ENCODE results near the gene STAP1. TPM values are rescaled to one million over a fixed set of nuclear protein-coding genes. Genes with fewer than 3 reads are reported as not detected.

STAP1 gene
- total and polyA plus RNA-seq, 4 donors = 0.03 to 0.51 (median 0.29) TPM

GRCh38 chr4:67581208-67581857, 22.8 kb downstream of the STAP1 start (continued):
- TF ChIP-seq HNF4G (IDR thresholded peaks at IDR 0.05) (no peak), TAF1 (conservative IDR thresholded peaks at IDR 0.05) (no peak), EGR1 (IDR thresholded peaks at IDR 0.05; ENCODE audit: low read depth in 2 of 2) (no peak), ATF3 (IDR thresholded peaks at IDR 0.05) (no peak), NR2F2 (IDR thresholded peaks at IDR 0.05) (no peak)
- TF ChIP-seq, protein P1, sequence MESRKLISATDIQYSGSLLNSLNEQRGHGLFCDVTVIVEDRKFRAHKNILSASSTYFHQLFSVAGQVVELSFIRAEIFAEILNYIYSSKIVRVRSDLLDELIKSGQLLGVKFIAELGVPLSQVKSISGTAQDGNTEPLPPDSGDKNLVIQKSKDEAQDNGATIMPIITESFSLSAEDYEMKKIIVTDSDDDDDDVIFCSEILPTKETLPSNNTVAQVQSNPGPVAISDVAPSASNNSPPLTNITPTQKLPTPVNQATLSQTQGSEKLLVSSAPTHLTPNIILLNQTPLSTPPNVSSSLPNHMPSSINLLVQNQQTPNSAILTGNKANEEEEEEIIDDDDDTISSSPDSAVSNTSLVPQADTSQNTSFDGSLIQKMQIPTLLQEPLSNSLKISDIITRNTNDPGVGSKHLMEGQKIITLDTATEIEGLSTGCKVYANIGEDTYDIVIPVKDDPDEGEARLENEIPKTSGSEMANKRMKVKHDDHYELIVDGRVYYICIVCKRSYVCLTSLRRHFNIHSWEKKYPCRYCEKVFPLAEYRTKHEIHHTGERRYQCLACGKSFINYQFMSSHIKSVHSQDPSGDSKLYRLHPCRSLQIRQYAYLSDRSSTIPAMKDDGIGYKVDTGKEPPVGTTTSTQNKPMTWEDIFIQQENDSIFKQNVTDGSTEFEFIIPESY (IDR thresholded peaks at IDR 0.05) = no peak

DNA sequence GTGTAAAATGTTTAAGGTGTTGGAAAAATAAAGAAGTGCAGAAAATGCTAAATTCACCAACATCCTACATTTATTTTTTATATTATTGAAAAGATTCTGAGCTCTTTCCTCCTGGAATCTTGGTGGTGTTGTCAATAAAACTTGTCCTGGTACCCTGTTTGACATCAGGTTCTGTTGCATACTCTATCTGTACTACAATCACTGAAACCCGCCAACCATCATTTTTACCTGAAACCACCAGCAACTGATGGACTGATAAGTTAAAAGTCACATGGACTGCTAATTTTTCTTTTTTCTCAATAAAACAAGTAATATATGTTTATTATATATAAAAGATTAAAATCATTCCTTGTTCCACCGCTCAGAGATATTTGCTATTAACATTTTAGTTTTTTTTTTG, 23.4 kb downstream of the STAP1 start:
- no peak for DNase-seq (ENCODE audit: low spot score)
- Histone ChIP-seq H3K4me1 (ENCODE audit: control insufficient read depth in 4 of 4, insufficient read depth in 4 of 4, low read length in 3 of 4) (no peaks in the 10 kb centered on the region), H3K9me3 (ENCODE audit: control insufficient read depth in 4 of 4, low read length in 3 of 4) (no peaks in the 10 kb centered on the region), H3K36me3 (ENCODE audit: control insufficient read depth in 4 of 4, insufficient read depth in 3 of 4, low read depth in 1 of 4, low read length in 3 of 4) (no peaks in the 10 kb centered on the region), H3K27ac (ENCODE audit: low read depth in 1 of 2, low read length in 2 of 2) (no peak overlapping the region), H3K9ac (ENCODE audit: low read depth in 1 of 2, low read length in 2 of 2) (no peak overlapping the region), H3K4me3 (ENCODE audit: low read depth in 1 of 3, low read length in 3 of 3) (no peak overlapping the region), H3K27me3 (ENCODE audit: control insufficient read depth in 4 of 4, insufficient read depth in 4 of 4, low read length in 3 of 4) (no peaks in the 10 kb centered on the region)
- WGBS = 47% methylated on average over 2 of the region's 2 CpGs
- TF ChIP-seq FOXA2 (IDR thresholded peaks at IDR 0.05) (no peak), RAD21 (IDR thresholded peaks at IDR 0.05) (no peak), HNF4G (IDR thresholded peaks at IDR 0.05) (no peak), JUND (IDR thresholded peaks at IDR 0.05) (no peak), ATF3 (IDR thresholded peaks at IDR 0.05) (no peak), YY1 (IDR thresholded peaks at IDR 0.05) (no peak), TAF1 (conservative IDR thresholded peaks at IDR 0.05) (no peak), HNF4A (conservative IDR thresholded peaks at IDR 0.05) (no peak), RXRA (IDR thresholded peaks at IDR 0.05) (no peak), NR2F2 (IDR thresholded peaks at IDR 0.05) (no peak), EGR1 (IDR thresholded peaks at IDR 0.05; ENCODE audit: low read depth in 2 of 2) (no peak)
- TF ChIP-seq, protein P1 (IDR thresholded peaks at IDR 0.05) = no peak
- TF ChIP-seq, protein P2, sequence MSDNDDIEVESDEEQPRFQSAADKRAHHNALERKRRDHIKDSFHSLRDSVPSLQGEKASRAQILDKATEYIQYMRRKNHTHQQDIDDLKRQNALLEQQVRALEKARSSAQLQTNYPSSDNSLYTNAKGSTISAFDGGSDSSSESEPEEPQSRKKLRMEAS (IDR thresholded peaks at IDR 0.05) = no peak

GRCh38 chr4:67584496-67584895, 26.0 kb downstream of the STAP1 start:
- no peaks in the 10 kb centered on the region for H3K9me3 ChIP-seq (ENCODE audit: control insufficient read depth in 4 of 4, low read length in 3 of 4)
- no peak overlapping the region for H3K27ac ChIP-seq (ENCODE audit: low read depth in 1 of 2, low read length in 2 of 2)
- DNase-seq (ENCODE audit: low spot score) = no peak
- no peak overlapping the region for H3K4me3 ChIP-seq (ENCODE audit: low read depth in 1 of 3, low read length in 3 of 3)
- no peak overlapping the region for H3K9ac ChIP-seq (ENCODE audit: low read depth in 1 of 2, low read length in 2 of 2)
- H3K27me3 ChIP-seq (ENCODE audit: control insufficient read depth in 4 of 4, insufficient read depth in 4 of 4, low read length in 3 of 4) = no peaks in the 10 kb centered on the region
- no peaks in the 10 kb centered on the region for H3K4me1 ChIP-seq (ENCODE audit: control insufficient read depth in 4 of 4, insufficient read depth in 4 of 4, low read length in 3 of 4)
- H3K36me3 ChIP-seq (ENCODE audit: control insufficient read depth in 4 of 4, insufficient read depth in 3 of 4, low read depth in 1 of 4, low read length in 3 of 4) = no peaks in the 10 kb centered on the region
- no peak for TF ChIP-seq RXRA (IDR thresholded peaks at IDR 0.05)
- TF ChIP-seq REST (IDR thresholded peaks at IDR 0.05) = no peak
- TF ChIP-seq GABPA (IDR thresholded peaks at IDR 0.05 in 1 of 2, conservative IDR thresholded peaks at IDR 0.05 in 1 of 2) = no peak
- TF ChIP-seq NR2F2 (IDR thresholded peaks at IDR 0.05) = no peak
- TF ChIP-seq, protein P2 (IDR thresholded peaks at IDR 0.05) = no peak
- TF ChIP-seq JUND (IDR thresholded peaks at IDR 0.05) = no peak
- no peak for TF ChIP-seq CTCF (IDR thresholded peaks at IDR 0.05; ENCODE audit: low read depth, low read length, missing input control)
- no peak for TF ChIP-seq HNF4G (IDR thresholded peaks at IDR 0.05)
- TF ChIP-seq SP1 (IDR thresholded peaks at IDR 0.05) = no peak
